HL-60 (cell line): Measurements from ENCODE around the gene EZH1.
"Not testable (repeated sequence)": the region's sequence is repeated elsewhere in the genome, so short reads cannot be mapped to it uniquely, and the experiment has no call there.

Experiments
- CTCF ChIP-seq: IDR thresholded peaks from one replicate; pipeline ENCODE4 v1.5.1; 2011; ENCODE audit warnings: low read length, control low read depth, inconsistent platforms; ENCODE audit not compliant: insufficient read depth
- POLR2AphosphoS5 ChIP-seq: IDR thresholded peaks from 2 replicates; pipeline ENCODE4 v1.6.1; 2012; ENCODE audit warnings: low read depth

GRCh38 chr17:42769964-42770363 lies 25.1 kb upstream of the EZH1 start:
- TF ChIP-seq CTCF, POLR2AphosphoS5: not testable (repeated sequence)
